ENCODE results near the gene SPTA1. TPM values are rescaled to one million over a fixed set of nuclear protein-coding genes. Genes with fewer than 3 reads are reported as not detected.

SPTA1 gene
- total and polyA plus RNA-seq, 8 donors, result 3.3 TPM; not detected in 7

DNA sequence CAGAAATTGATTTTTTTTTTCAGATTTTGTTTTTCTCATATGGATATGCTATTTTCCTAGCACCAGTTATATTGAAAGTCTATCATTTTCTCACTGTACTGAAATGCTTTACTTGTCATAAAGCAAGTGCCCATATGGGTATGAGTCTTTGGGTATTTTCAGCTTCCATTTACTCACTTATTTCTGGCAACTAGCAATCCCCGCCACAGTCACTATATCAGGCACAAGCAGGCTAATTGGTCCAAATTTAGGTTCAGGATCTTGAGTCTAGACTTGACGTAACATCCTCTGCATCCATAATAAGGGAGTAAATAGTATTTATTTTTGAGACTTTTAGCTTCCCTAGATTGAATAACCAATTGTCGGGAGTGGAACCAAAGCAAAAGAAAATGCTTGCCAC is 109.0 kb downstream of the SPTA1 start:
- no peak overlapping the region for H3K27ac ChIP-seq
- H3K4me3 ChIP-seq, result no peak overlapping the region
- intact Hi-C loops (cut with DNase I; ENCODE audit: low total_unique reads), result no loop called here
- no peak for TF ChIP-seq CTCF (IDR thresholded peaks at IDR 0.05)
- TF ChIP-seq EP300 (IDR thresholded peaks at IDR 0.05), result no peak
- no peak for TF ChIP-seq POLR2A (IDR thresholded peaks at IDR 0.05)
- no peak for TF ChIP-seq POLR2AphosphoS5 (IDR thresholded peaks at IDR 0.05)
- 85 to 94% (median 92%) methylated on average over 3 of the region's 3 CpGs for WGBS, 5 donors
- no peak for DNase-seq
- H3K27me3 ChIP-seq, result no peaks in the 10 kb centered on the region
- no peaks in the 10 kb centered on the region for H3K36me3 ChIP-seq
- H3K4me1 ChIP-seq, result no peaks in the 10 kb centered on the region
- no peaks in the 10 kb centered on the region for H3K9me3 ChIP-seq

DNA sequence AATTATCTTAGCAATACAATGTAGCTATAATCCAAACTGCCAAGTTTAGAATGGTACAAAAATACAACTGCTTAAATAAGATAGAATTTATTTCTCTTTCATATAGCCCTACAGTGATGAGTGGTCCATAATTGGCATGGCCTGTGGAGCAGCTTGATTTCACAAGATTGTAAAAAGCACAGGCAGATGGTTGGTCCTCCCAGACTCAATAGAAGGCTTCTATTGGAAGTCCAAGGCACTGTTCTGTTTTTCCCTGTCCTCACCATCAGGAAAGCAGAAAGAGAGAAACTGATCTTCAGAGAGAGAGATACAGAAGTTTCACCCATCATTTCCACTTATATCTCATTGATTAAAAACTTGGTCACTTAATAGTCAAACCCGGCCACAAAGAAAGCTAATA is 114.3 kb downstream of the SPTA1 start:
- 75 to 89% (median 83%) methylated on average over 1 of the region's 1 CpG for WGBS, 5 donors
- no peaks in the 10 kb centered on the region for H3K4me1 ChIP-seq
- no peak overlapping the region for H3K4me3 ChIP-seq
- no peak for DNase-seq
- intact Hi-C loops (cut with DNase I; ENCODE audit: low total_unique reads), result no loop called here
- no peaks in the 10 kb centered on the region for H3K36me3 ChIP-seq
- no peak overlapping the region for H3K27ac ChIP-seq
- TF ChIP-seq CTCF (IDR thresholded peaks at IDR 0.05) (no peak), POLR2AphosphoS5 (IDR thresholded peaks at IDR 0.05) (no peak), EP300 (IDR thresholded peaks at IDR 0.05) (no peak), POLR2A (IDR thresholded peaks at IDR 0.05) (no peak)
- no peaks in the 10 kb centered on the region for H3K9me3 ChIP-seq
- no peaks in the 10 kb centered on the region for H3K27me3 ChIP-seq

DNA sequence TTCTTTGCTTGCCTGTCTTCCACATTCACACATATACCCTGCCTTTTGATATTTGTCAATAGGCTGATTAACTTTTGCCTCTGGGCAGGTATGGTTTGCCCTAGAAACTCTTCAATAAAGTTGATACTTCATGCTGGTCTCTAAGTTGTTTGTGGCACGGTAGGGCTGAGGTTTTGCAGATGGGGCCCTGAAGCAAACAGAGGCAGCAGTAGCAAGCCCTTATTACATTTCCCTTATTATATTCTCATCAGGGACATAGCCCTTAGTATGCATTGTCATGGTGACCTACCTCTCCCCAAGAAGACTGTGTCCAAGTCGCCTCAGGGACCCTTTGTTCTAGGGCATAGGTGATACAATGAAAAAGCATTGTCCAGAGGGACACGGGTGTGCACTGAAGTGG is 116.0 kb downstream of the SPTA1 start, which contains the start of gene OR6P1:
Gene OR6P1 (minus strand): TSS at position 101 of the 400 bp plus-strand sequence. CDS start 6,976 bp downstream, outside the sequence.
- Histone ChIP-seq H3K4me1 (no peaks in the 10 kb centered on the region), H3K9me3 (no peaks in the 10 kb centered on the region), H3K27ac (no peak within 1 kb of the TSS), H3K4me3 (no peak within 1 kb of the TSS), H3K36me3 (no peaks in the 10 kb centered on the region), H3K27me3 (no peaks in the 10 kb centered on the region)
- TF ChIP-seq EP300 (IDR thresholded peaks at IDR 0.05), result no peak
- intact Hi-C loops (cut with DNase I; ENCODE audit: low total_unique reads), result no loop called here
- WGBS, 5 donors, result 59 to 76% (median 67%) methylated on average over 3 of the region's 3 CpGs
- no peak for DNase-seq

DNA sequence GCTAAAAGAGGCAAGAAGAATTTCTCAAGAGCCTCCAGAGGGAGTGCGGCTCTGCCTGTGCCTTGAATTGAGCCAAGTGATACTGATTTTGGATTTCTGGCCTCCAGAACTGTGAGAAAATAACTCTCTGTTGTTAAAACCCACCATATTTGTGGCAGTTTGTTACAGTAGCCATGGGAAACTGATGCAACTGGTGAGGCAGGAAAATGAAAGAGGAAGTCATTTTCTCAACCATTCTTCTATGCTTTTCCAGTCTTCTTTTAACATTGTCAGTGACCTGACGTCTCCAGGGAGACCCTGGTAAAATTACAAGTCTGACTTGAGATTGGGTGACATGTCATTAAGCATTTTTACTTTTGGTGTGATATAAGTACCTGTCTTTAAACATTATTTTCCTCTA is 121.9 kb downstream of the SPTA1 start:
- Histone ChIP-seq H3K9me3 (no peaks in the 10 kb centered on the region), H3K4me3 (no peak overlapping the region), H3K27me3 (no peaks in the 10 kb centered on the region), H3K36me3 (no peaks in the 10 kb centered on the region), H3K27ac (no peak overlapping the region), H3K4me1 (no peaks in the 10 kb centered on the region)
- intact Hi-C loops (cut with DNase I; ENCODE audit: low total_unique reads), result no loop called here
- no peak for DNase-seq
- 54 to 75% (median 60%) methylated on average over 2 of the region's 2 CpGs for WGBS, 5 donors
- no peak for TF ChIP-seq EP300 (IDR thresholded peaks at IDR 0.05)
- TF ChIP-seq POLR2AphosphoS5 (IDR thresholded peaks at IDR 0.05), result no peak
- no peak for TF ChIP-seq CTCF (IDR thresholded peaks at IDR 0.05)
- no peak for TF ChIP-seq POLR2A (IDR thresholded peaks at IDR 0.05)

DNA sequence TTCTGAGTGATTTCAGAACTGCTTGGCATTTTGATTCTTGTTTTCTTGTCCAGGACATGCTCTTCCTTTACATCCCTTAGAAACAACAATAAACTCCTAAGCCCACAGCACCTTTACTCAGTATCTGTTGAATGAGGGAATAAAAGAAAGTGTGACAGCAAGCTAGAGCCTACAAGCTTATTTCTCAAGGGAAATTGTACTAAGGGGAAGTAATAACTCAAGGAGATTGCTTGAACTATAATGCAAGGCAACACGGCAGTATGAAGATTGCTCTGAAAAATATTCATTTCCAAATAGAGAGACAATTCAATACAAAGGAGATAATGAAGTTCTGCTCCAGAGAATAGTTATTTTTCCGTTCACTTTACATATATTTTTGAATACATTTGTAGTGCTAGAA is 122.7 kb downstream of the SPTA1 start:
- Histone ChIP-seq H3K27me3 (no peaks in the 10 kb centered on the region), H3K27ac (no peak overlapping the region), H3K4me1 (no peaks in the 10 kb centered on the region), H3K36me3 (no peaks in the 10 kb centered on the region), H3K4me3 (no peak overlapping the region), H3K9me3 (no peaks in the 10 kb centered on the region)
- TF ChIP-seq POLR2A (IDR thresholded peaks at IDR 0.05) (no peak), EP300 (IDR thresholded peaks at IDR 0.05) (no peak), POLR2AphosphoS5 (IDR thresholded peaks at IDR 0.05) (no peak), CTCF (IDR thresholded peaks at IDR 0.05) (no peak)
- 72 to 88% (median 79%) methylated on average over 2 of the region's 2 CpGs for WGBS, 5 donors
- intact Hi-C loops (cut with DNase I; ENCODE audit: low total_unique reads), result no loop called here
- DNase-seq, result no peak

Other genes starting within 250 kb of the SPTA1 start
- gene OR10K1, start 224.9 kb downstream of the SPTA1 start, total RNA-seq, result not detected
- gene OR10K1, start 224.9 kb downstream of the SPTA1 start, polyA plus RNA-seq, result not detected
- not detected for gene OR10R2, start 214.5 kb downstream of the SPTA1 start, total RNA-seq
- gene OR10R2, start 214.5 kb downstream of the SPTA1 start, polyA plus RNA-seq, result not detected
- not detected for gene OR6Y1, start 132.3 kb downstream of the SPTA1 start, total RNA-seq
- not detected for gene OR6Y1, start 132.3 kb downstream of the SPTA1 start, polyA plus RNA-seq
- gene OR6P1, start 116.1 kb downstream of the SPTA1 start, total RNA-seq, result not detected
- gene OR6P1, start 116.1 kb downstream of the SPTA1 start, polyA plus RNA-seq, result not detected
- not detected for gene OR10X1, start 106.8 kb downstream of the SPTA1 start, total RNA-seq
- not detected for gene OR10X1, start 106.8 kb downstream of the SPTA1 start, polyA plus RNA-seq
- gene OR10Z1, start 81.4 kb downstream of the SPTA1 start, total RNA-seq, result not detected
- not detected for gene OR10Z1, start 81.4 kb downstream of the SPTA1 start, polyA plus RNA-seq
- gene OR6K2, start 13.9 kb upstream of the SPTA1 start, total RNA-seq, result not detected
- not detected for gene OR6K2, start 13.9 kb upstream of the SPTA1 start, polyA plus RNA-seq
- gene OR6K3, start 34.0 kb upstream of the SPTA1 start, total RNA-seq, result not detected
- gene OR6K3, start 34.0 kb upstream of the SPTA1 start, polyA plus RNA-seq, result not detected
- not detected for gene OR6K6, start 68.0 kb upstream of the SPTA1 start, total RNA-seq
- gene OR6K6, start 68.0 kb upstream of the SPTA1 start, polyA plus RNA-seq, result not detected
- gene OR6N1, start 85.5 kb upstream of the SPTA1 start, total RNA-seq, result not detected
- gene OR6N1, start 85.5 kb upstream of the SPTA1 start, polyA plus RNA-seq, result not detected
- gene OR6N2, start 94.5 kb upstream of the SPTA1 start, total RNA-seq, result not detected
- gene OR6N2, start 94.5 kb upstream of the SPTA1 start, polyA plus RNA-seq, result not detected
- 10 to 100 TPM in 1 of 5 donors, 1 to 10 TPM in 2, under 1 TPM in 1, not detected in 1; 0.29 to 11.1 (median 5.3) TPM for gene MNDA, start 144.6 kb upstream of the SPTA1 start, total RNA-seq
- 1 to 10 TPM; 1.3 to 5.0 (median 2.3) TPM for gene MNDA, start 144.6 kb upstream of the SPTA1 start, polyA plus RNA-seq
- gene PYHIN1, start 244.8 kb upstream of the SPTA1 start, total RNA-seq, result 10 to 100 TPM in 1 of 5 donors, 1 to 10 TPM in 3, not detected in 1; 2.3 to 79.9 (median 3.4) TPM
- under 1 TPM; 0.25 to 0.61 (median 0.25) TPM for gene PYHIN1, start 244.8 kb upstream of the SPTA1 start, polyA plus RNA-seq